NCI-H526 (cell line): Measurements from ENCODE around the gene RIPPLY3.
"Not testable (repeated sequence)": the region's sequence is repeated elsewhere in the genome, so short reads cannot be mapped to it uniquely, and the experiment has no call there.

Source experiments
- DNase-seq, 2 experiments: peaks; one replicate each; lab custom pipeline; 2025; lab: John Stamatoyannopoulos, UW

RIPPLY3 gene

GRCh38 chr21:37017951-37018679 is 11.6 kb downstream of the RIPPLY3 start:
- DNase-seq: no peak

- DNase-seq: no peak
Observed at GRCh38 chr21:37026499-37026898, 20.0 kb downstream of the RIPPLY3 start.

GRCh38 chr21:37028570-37028969 is 22.1 kb downstream of the RIPPLY3 start:
- no peak for DNase-seq

- DNase-seq: no peak
Observed at GRCh38 chr21:37030864-37031263, 24.4 kb downstream of the RIPPLY3 start.

- DNase-seq: no peak
Observed at GRCh38 chr21:37032293-37032692, 25.8 kb downstream of the RIPPLY3 start.

GRCh38 chr21:37032877-37033471 is 26.5 kb downstream of the RIPPLY3 start:
- no peak for DNase-seq

- not testable (repeated sequence) for DNase-seq
Observed at GRCh38 chr21:37034394-37034793, 27.9 kb downstream of the RIPPLY3 start.

- DNase-seq: no peak
Observed at GRCh38 chr21:37036177-37036576, 29.7 kb downstream of the RIPPLY3 start.

- DNase-seq: no peak
Observed at GRCh38 chr21:37039411-37040075, 33.0 kb downstream of the RIPPLY3 start.

GRCh38 chr21:37040212-37040611 is 33.7 kb downstream of the RIPPLY3 start:
- DNase-seq: no peak

GRCh38 chr21:37041706-37042271 is 35.3 kb downstream of the RIPPLY3 start:
- peak in 1 of 2 experiments; percentile 33 for DNase-seq

- DNase-seq: no peak
Observed at GRCh38 chr21:37043818-37044217, 37.3 kb downstream of the RIPPLY3 start.

- no peak for DNase-seq
Observed at GRCh38 chr21:37044643-37045042, 38.1 kb downstream of the RIPPLY3 start.

GRCh38 chr21:37045149-37045548 is 38.6 kb downstream of the RIPPLY3 start:
- no peak for DNase-seq

GRCh38 chr21:37045556-37045955 is 39.1 kb downstream of the RIPPLY3 start:
- no peak for DNase-seq

- peak in 1 of 2 experiments; percentile 11 for DNase-seq
Observed at GRCh38 chr21:37047079-37047478, 40.6 kb downstream of the RIPPLY3 start.

GRCh38 chr21:37049741-37050140 is 43.2 kb downstream of the RIPPLY3 start:
- DNase-seq: not testable (repeated sequence)

- no peak for DNase-seq
Observed at GRCh38 chr21:37055271-37055855, 48.9 kb downstream of the RIPPLY3 start.

GRCh38 chr21:37057614-37058013 is 51.1 kb downstream of the RIPPLY3 start:
- no peak for DNase-seq

- no peak for DNase-seq
Observed at GRCh38 chr21:37058261-37058660, 51.8 kb downstream of the RIPPLY3 start.

- no peak for DNase-seq
Observed at GRCh38 chr21:37059181-37059580, 52.7 kb downstream of the RIPPLY3 start.

GRCh38 chr21:37060296-37060695 is 53.8 kb downstream of the RIPPLY3 start:
- DNase-seq: peak; percentile 17 to 45
